Astrocyte of the spinal cord (primary cell): ENCODE results near the gene SLC2A14.
"Not testable (repeated sequence)": the region's sequence is repeated elsewhere in the genome, so short reads cannot be mapped to it uniquely, and the experiment has no call there.

Experiments used
- DNase-seq: peaks from one replicate; pipeline ENCODE4 v3.0.0; 2011; ENCODE audit warnings: low read depth, low spot score
- H3K4me3 ChIP-seq: 2 replicates; pipeline ENCODE4 v1.5.1; 2011; ENCODE audit warnings: low read depth, mild to moderate bottlenecking, low read length, moderate library complexity
- in situ Hi-C: cut with HindIII; loops from 2 replicates; pipeline ENCODE4 v1.10.0; 2017; ENCODE audit warnings: low sequenced_read_pairs
- TF ChIP-seq, protein P1 (sequence below): IDR thresholded peaks from 2 replicates; pipeline ENCODE4 v1.5.1; 2012; ENCODE audit warnings: low read depth, mild to moderate bottlenecking, low read length, inconsistent platforms

The SLC2A14 gene

GRCh38 chr12:7832059-7832696 is 40.5 kb downstream of the SLC2A14 start:
- DNase-seq, result peak; percentile 50
- TF ChIP-seq, protein P1, sequence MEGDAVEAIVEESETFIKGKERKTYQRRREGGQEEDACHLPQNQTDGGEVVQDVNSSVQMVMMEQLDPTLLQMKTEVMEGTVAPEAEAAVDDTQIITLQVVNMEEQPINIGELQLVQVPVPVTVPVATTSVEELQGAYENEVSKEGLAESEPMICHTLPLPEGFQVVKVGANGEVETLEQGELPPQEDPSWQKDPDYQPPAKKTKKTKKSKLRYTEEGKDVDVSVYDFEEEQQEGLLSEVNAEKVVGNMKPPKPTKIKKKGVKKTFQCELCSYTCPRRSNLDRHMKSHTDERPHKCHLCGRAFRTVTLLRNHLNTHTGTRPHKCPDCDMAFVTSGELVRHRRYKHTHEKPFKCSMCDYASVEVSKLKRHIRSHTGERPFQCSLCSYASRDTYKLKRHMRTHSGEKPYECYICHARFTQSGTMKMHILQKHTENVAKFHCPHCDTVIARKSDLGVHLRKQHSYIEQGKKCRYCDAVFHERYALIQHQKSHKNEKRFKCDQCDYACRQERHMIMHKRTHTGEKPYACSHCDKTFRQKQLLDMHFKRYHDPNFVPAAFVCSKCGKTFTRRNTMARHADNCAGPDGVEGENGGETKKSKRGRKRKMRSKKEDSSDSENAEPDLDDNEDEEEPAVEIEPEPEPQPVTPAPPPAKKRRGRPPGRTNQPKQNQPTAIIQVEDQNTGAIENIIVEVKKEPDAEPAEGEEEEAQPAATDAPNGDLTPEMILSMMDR, result peak; percentile 69
- in situ Hi-C loops, result no loop called here
- H3K4me3 ChIP-seq, result no peak overlapping the region

DNA sequence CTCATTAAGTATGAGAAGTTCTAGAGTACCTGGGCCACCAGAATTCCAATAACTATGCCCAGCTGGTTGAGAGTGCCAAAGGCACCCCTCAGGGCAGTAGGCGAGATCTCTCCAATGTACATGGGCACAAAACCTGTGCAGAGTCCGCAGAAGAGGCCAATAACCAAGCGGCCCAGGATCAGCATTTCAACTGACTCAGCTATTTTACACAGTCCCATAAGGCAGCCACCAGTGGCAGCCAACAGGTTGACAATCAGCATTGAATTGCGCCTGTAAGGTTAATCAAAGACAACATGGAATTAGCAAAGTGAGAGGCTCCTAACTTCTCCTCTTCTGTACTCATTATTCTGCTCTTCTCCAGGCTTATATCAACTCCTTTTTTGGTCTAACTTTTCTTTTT is 43.0 kb downstream of the SLC2A14 start:
- H3K4me3 ChIP-seq, DNase-seq, in situ Hi-C loops: not testable (repeated sequence)

DNA sequence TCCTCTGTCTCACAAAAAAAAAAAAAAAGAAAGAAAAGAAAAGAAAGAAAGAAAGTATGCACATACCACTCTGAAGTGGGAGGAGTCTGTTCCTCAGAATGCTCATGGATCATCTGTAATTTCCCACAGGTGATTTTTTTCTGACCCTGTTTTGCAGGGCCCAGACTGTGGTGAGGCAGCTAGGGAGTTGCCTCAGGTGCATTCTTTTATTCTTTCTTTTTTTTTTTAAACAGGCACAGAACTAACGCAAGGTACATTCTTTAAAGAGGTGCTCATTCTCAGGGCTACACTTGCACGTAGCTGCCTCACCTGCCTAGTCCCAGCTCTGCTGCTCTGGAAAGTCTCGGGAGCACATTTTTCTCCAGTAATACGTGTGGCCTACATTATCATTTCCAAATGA is 47.0 kb downstream of the SLC2A14 start:
- DNase-seq, in situ Hi-C loops, H3K4me3 ChIP-seq: not testable (repeated sequence)

DNA sequence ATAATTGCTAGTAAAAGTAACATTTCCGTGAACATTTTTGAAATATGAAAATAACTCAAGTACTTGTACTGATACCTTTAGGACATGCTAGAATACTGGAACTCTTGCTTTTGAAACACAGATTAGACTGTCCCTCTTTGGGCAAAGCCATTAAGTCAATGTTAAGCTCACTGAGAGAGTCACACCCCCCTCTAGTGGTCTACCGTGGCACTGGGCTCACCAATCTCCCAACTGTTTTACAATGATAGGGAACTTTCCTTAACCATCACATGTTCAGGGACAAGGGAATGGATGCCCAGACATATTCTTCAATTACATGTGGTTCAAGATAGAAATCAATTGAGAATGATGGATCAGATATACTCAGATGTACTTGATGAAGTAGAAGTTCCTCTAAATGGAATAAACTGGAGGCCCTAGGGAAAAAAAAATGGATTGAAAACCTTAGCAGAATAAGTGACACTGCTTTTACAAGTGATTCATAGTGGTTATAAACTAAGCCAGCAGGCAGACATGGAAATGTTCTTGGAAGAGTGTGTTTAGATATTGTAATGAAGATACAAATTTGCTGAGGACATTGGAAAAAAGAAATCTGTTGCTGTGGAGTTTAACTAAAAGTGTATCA is 65.7 kb downstream of the SLC2A14 start:
- peak; percentile 61 for DNase-seq
- in situ Hi-C loops, result no loop called here
- H3K4me3 ChIP-seq, result no peak overlapping the region
- TF ChIP-seq, protein P1, result peak; percentile 97

DNA sequence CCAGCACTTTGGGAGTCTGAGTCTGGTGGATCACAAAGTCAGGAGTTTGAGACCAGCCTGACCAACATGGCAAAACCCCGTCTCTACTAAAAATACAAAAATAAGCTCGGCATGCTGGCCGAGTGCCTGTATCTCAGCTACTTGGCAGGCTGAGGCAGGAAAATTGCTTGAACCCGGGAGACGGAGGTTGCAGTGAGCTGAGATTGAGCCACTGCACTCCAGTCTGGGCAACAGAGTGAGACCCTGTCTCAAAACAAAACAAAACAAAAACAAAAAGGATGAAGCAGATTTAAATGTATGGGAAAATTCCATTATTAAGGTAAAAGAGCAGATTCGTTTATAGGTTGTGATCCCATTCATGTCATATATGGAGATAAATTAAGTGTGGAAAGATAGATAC is 66.4 kb downstream of the SLC2A14 start:
- in situ Hi-C loops, H3K4me3 ChIP-seq, DNase-seq: not testable (repeated sequence)

DNA sequence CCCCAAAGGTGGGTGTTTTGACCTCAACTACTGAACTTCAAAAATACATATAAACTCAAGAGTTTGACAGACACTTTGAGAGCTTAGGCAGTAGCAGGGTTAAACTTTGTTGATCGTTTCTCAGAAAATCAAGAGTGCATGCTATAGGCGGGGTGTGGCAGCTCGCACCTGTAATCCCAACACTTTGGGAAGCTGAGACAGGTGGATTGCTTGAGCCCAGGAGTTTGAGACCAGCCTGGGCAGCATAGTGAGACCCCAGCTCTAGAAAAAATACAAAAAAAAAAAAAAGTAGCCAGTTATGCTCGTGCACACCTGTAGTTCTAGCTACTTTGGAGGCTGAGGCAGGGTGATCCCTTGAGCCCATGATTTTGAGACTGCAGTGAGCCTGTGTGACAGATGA is 71.3 kb downstream of the SLC2A14 start:
- in situ Hi-C loops, result no loop called here
- DNase-seq, result no peak

GRCh38 chr12:7798750-7799308 is 73.9 kb downstream of the SLC2A14 start:
- DNase-seq, H3K4me3 ChIP-seq, in situ Hi-C loops: not testable (repeated sequence)

More for the DNA sequence above, 71.3 kb downstream of the SLC2A14 start:
- H3K4me3 ChIP-seq, result no peak overlapping the region
- TF ChIP-seq, protein P1, result no peak

GRCh38 chr12:7797698-7798398 is 74.9 kb downstream of the SLC2A14 start:
- TF ChIP-seq, protein P1, result no peak
- DNase-seq, result no peak
- in situ Hi-C loops, result no loop called here
- no peak overlapping the region for H3K4me3 ChIP-seq

- in situ Hi-C loops, H3K4me3 ChIP-seq, DNase-seq: not testable (repeated sequence)
Measured at GRCh38 chr12:7797269-7797668, 75.4 kb downstream of the SLC2A14 start.
